ENCODE data around the gene NEIL3.

DNA sequence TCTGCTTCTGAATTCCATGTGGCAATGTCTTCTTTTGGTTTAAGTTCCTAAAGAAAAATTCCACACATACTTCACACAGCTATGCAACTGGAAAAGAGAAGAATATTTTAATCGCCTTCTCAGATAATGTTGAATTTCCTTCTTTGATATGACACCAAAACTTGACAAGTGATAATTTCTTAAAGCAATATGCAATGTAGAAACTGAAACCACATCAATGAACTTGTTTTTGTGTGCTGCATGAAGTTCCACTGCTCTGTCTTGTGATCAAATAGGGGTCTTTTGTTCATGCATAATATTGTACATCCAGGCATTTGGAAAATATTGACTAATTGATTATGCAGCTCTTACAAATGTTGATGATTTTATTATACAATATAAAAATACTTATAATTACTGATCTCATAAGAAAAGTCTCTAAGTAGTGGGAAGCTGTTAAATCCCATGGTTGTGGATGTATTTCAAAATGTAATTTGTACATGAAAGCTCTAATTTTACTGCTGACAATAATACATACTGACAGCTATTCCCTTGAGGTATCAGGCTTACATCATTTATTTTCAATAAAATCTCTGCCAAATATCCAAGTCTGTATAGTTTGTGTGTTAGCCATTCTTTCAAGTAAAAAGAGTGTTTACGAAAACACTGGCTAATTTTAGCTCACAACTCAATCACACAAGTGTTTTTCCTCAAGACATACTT lies 76.1 kb downstream of the NEIL3 start:
- TF ChIP-seq, protein P1, sequence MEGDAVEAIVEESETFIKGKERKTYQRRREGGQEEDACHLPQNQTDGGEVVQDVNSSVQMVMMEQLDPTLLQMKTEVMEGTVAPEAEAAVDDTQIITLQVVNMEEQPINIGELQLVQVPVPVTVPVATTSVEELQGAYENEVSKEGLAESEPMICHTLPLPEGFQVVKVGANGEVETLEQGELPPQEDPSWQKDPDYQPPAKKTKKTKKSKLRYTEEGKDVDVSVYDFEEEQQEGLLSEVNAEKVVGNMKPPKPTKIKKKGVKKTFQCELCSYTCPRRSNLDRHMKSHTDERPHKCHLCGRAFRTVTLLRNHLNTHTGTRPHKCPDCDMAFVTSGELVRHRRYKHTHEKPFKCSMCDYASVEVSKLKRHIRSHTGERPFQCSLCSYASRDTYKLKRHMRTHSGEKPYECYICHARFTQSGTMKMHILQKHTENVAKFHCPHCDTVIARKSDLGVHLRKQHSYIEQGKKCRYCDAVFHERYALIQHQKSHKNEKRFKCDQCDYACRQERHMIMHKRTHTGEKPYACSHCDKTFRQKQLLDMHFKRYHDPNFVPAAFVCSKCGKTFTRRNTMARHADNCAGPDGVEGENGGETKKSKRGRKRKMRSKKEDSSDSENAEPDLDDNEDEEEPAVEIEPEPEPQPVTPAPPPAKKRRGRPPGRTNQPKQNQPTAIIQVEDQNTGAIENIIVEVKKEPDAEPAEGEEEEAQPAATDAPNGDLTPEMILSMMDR (IDR thresholded peaks at IDR 0.05; ENCODE audit: low read length) = no peak
- TF ChIP-seq EZH2 (IDR thresholded peaks at IDR 0.05; ENCODE audit: borderline replicate concordance, low read length) = no peak
